GM18873 (cell line): ENCODE measurements around the gene EML4.

Experiments
- ATAC-seq: cut with Tn5 transposase; IDR thresholded peaks from one replicate; pipeline ENCODE4 v1.9.1; 2021; ENCODE audit warnings: mild to moderate bottlenecking, moderate library complexity, moderate number of reproducible peaks; ENCODE audit not compliant: unreplicated experiment, low FRiP score

EML4 gene

GRCh38 chr2:42293019-42293418 lies 123.9 kb downstream of the EML4 start:
- ATAC-seq: no peak

GRCh38 chr2:42296226-42296625 lies 127.1 kb downstream of the EML4 start:
- ATAC-seq: peak; percentile 64

GRCh38 chr2:42297322-42297936 lies 128.3 kb downstream of the EML4 start:
- ATAC-seq: no peak

- no peak for ATAC-seq
These were observed 129.0 kb downstream of the EML4 start for GRCh38 chr2:42298132-42298531.

DNA sequence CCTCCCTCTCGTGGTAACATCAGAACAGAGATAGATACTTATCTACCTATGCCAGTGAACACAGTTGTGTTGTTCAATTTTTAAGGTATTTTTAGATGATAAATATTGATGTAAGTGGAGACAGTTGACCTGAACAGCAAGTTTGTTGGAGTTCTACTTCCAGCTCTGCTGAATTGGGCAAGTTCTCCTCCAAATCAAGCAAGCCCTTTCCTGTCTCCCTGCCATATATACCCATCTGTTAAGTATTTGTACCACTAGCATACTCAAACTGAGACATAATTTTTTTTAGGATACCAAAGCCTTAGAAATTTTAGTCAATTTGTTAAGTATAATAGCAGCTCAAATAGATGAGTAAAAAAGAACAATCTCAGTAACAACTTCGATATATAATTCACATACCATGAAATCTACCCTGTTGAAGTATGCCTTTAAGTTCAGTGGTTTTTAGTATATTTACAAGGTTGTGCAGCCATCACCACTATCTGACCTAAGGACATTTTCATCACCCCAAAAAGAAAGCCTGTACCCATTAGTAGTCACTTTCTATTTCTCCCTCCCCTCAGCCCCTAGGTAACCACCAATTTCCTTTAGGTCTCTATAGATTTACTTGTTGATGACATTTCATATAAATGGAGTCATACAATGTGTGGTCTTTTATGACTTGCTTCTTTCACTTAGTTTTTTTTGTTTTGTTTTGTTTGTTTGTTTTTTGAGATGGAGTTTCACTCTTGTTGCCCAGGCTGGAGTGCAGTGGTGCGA lies 130.0 kb downstream of the EML4 start:
- no peak for ATAC-seq

DNA sequence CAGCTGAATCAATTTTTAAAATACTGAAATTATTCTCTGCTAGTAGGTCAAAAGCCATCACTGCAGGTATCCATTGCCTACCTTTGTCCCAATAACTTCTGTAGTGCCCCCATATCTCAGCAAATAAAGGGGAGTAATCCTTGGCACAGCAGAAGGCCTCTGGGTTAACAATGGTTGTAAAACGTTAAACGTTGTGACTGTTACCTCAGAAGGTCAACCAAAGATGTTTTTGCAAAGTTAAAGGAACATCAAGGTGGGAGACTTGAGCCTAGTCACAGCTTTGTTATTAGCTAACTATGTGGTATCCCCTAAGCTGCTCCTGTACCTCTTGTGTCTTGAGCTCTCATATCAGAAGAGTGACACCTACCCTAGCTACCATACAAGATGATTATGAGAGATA lies 131.4 kb downstream of the EML4 start:
- no peak for ATAC-seq

DNA sequence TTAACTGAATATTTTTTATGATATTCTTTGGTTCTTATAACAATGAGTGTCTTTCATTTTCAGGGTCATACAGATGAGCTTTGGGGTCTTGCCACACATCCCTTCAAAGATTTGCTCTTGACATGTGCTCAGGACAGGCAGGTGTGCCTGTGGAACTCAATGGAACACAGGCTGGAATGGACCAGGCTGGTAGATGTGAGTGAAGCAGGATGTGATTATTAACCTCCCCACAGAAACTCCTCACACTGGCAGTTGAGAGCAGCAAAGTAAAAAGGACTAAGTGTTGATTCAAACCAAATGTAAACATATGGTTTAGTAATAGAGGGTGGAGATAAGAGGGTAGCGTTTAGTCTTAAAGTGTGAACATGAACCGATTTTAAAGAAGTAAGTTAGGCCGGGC lies 134.1 kb downstream of the EML4 start:
- ATAC-seq: no peak

- no peak for ATAC-seq
These were observed 135.0 kb downstream of the EML4 start for GRCh38 chr2:42304059-42304713.

DNA sequence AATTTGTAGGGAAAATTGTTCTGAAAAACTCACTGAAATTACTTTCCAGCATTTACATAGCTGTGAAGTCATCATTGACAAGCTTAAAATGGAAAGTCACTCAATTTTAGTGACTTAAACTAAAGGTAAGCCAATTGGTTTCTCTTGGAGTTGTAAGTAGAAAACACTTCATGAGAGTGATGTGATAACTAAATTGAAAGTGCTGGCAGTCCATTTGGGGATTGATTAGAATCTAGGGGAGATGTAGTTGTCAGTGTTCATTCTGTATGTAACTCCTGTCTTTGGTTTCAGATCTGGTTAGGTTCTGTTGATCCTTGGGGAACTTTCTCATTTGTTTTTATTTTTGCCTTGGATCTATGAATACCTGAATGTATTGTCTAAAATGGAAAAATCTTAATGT lies 138.0 kb downstream of the EML4 start:
- no peak for ATAC-seq

DNA sequence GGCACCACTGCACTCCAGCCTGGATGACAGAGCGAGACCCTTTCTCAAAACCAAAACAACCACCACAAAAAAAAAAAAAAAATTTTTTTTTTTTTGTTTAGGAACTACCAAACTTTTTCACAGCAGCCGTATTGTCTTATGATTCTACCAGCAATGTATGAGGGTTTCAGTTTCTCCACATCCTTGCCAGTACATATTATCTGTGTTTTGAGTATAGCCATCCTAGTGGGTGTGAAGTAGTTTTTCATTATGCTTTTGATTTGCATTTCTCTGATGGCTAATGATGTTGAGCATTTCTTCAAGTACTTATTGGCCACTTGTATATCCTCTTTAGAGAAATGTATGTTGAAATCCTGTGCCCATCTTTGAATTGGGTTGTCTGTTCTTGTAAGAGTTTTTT lies 140.2 kb downstream of the EML4 start:
- ATAC-seq: no peak

- no peak for ATAC-seq
These were observed 140.9 kb downstream of the EML4 start for GRCh38 chr2:42310007-42310515.

DNA sequence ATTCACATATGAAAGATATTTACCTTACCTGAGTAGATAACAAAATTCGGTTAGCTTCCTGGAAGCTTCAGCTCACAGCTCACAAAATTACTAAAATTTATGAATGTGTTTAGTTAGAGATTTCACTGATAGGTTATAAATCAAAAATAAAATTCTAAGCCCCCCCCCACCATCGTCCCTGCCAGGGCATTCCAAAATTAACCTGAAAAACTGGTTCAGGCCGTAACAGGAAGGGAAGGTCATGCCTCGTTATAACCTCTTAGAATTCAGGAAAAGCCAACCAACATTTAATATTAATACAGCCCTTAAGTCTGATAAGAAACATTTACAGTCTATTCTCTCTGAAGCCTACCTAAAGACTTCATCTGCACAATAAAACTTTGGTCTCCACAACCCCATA lies 143.0 kb downstream of the EML4 start:
- ATAC-seq: no peak

- ATAC-seq: no peak
These were observed 145.8 kb downstream of the EML4 start for GRCh38 chr2:42314892-42315468.

DNA sequence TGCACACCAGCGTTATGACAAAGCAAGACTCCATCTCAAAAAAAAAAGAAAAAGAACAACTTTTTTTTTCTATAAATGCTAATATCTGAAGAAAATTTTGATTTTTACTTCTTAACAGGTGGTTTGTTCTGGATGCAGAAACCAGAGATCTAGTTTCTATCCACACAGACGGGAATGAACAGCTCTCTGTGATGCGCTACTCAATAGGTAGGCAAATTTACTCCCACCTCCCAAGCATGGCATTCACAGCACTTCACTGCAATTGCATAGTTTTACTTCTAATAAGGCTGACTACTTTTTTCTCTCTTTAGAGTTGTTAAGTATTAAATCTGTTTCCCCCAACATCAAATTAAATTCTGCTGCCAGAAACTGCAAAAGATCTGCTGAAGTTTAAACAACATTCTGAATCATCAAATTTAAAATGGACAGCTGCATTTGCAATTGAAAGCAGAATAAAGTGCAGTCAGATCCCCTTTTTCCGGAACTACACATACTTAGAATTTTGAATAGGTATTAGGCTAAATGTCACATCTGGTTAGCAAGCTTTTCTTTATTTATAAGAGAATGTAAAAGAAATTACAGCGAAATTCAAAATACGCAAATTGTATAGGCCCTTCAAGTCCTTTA lies 146.8 kb downstream of the EML4 start:
- ATAC-seq: no peak

DNA sequence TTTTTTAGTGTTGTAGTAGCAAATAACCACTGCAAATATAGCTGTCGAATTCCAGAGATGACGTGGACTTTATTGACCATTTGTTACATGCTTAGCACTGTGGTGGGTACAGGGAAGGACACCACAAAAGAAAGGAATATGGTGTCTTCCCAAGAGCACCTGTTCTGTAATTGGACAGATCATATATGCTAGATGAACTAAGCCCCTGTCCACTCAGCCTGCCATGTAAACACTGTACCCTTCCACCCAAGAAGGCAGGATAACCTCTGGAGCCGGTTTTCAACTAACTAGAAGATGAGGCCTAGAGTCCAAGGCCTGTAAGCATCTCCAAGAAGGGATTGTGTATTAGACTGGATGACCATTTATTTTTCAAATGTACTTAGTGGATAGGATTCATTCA lies 147.8 kb downstream of the EML4 start:
- no peak for ATAC-seq

DNA sequence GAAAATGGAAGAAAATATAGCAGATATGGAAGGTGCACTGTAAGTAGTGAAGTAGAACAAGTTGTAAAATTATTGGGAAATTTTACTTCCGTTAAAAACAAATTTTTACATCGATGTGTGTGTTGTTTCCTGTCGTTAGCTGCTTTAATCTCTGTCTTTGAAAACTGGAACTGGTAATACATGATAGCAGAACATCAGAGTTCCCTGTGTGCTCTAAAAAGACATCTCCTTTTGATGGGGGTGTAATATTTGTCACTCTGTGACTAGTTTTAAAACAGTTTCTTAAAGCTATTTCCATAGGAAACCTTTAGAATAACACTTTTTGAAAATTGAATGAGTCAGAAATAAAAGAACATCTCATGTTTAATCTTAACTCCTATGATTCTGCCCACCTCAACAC lies 148.3 kb downstream of the EML4 start:
- ATAC-seq: no peak

DNA sequence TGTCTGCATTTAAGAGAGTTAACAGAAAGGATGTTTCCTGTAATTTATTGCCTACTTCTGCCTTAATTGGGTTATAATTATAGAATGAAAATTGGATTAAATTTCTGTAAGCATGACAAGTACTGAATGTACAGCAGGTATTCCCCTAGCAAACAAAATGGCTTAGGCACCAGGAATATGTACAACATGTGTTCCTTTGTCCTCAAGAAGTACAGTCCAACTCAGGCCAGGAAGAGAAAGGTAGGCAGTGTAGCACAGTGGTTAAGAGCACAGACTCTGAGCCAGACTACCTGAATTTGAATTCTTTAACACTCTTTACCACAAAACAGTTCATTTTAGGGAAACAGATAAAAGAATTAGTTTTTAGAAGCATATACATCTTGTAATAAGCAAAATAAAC lies 148.8 kb downstream of the EML4 start:
- no peak for ATAC-seq

DNA sequence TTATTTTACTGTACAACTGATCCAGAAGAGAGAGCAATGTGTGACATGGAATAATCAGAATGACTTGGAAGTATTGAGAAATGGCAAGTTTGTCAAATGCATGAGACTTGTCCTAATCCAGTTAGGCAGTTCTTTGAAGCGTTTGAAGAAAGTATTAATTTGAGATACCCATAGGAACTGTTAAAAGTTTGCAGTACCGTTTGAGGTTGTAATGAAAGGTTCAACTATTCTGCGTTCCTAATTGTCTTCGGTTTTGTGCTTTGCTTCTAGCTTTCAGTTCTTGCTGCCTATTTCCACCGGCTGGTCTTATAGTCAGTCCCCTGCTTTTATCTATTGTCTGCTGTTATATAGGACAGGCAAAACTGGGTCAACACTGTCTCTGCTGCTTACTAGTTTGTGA lies 150.1 kb downstream of the EML4 start:
- no peak for ATAC-seq

DNA sequence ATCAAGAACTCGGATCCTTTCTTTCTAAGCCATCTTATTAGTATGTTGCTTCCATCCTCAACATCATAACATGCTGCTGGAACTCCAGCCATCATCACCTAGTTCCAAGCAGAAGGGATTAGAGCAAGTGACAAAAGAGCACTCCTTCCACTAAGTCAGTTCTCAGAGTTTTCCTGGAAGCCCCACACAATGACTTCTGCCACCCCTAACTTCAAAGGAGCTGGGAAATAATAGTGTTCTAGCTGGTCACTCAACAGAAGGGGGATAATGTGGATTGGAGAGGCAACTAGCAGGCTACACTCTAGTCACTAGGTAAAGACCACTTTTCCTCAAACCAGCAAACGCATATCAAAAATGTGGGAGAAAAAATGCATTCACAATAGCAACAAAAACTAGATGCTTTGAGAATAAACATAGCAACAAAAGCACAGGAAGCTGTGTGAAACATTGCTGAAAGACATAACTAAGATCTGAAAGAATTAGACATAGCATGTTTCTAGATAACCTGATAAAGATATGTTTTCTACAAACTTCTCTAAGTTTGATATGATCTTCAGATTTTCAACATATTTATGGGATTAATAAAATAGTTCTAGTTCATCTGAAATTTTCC lies 152.4 kb downstream of the EML4 start:
- no peak for ATAC-seq

DNA sequence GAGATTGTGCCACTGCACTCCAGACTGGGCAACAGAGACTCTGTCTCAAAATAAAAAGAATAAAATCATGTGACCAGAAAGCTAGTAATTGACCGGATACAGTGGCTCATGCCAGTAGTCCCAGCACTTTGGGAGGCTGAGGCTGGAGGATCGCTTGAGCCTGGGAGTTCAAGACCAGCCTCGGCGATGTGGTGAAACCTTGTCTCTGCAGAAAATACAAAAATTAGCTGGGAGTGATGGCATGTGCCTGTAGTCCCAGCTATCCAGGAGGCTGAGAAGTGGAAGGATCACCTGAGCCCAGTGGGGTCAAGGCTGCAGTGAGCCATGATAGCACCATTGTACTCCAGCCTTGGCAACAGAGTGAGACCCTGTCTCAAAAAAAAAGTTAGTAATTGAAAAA lies 155.1 kb downstream of the EML4 start:
- no peak for ATAC-seq
